Fibroblast of lung (primary cell): ENCODE results near the gene PPARG. TPM values are rescaled to one million over a fixed set of nuclear protein-coding genes. Genes with fewer than 3 reads are reported as not detected.

Experiments used
- DNase-seq, 2 donors: peaks; one replicate each; pipeline versions ENCODE4 v3.0.0 to v3.0.0-alpha.2; 2010; ENCODE audit warnings: low read depth in 2 of 2
- H2AFZ ChIP-seq: 2 replicates; pipeline ENCODE4 v1.5.1; 2012; ENCODE audit warnings: low read length, control low read depth, inconsistent platforms
- H3K27ac ChIP-seq: 2 replicates; pipeline ENCODE4 v1.5.1; 2011; ENCODE audit warnings: low read length, control low read depth; ENCODE audit not compliant: insufficient read depth
- H3K27me3 ChIP-seq: 2 replicates; pipeline ENCODE4 v1.5.1; 2011; ENCODE audit warnings: mild to moderate bottlenecking, low read length; ENCODE audit not compliant: control insufficient read depth, insufficient read depth
- H3K36me3 ChIP-seq: 2 replicates; pipeline ENCODE4 v1.5.1; 2011; ENCODE audit warnings: low read length; ENCODE audit not compliant: control insufficient read depth, insufficient read depth
- H3K4me1 ChIP-seq: 2 replicates; pipeline ENCODE4 v1.5.1; 2011; ENCODE audit warnings: low read length; ENCODE audit not compliant: control insufficient read depth, insufficient read depth; ENCODE audit errors: extremely low read depth
- H3K4me2 ChIP-seq: 2 replicates; pipeline ENCODE4 v1.5.1; 2011; ENCODE audit warnings: low read length, control low read depth; ENCODE audit not compliant: insufficient read depth; ENCODE audit errors: extremely low read depth
- H3K4me3 ChIP-seq, 4 experiments: fragments of 200-600 bp in 1 of 4; sonication (generic) in 1 of 4; replicated peaks in 1 of 4; 2 replicates each; pipeline ENCODE4 v1.5.1; 2011 to 2016; ENCODE audit warnings: low read length in 4 of 4, low read depth in 3 of 4, mild to moderate bottlenecking in 3 of 4, control low read depth in 2 of 4, inconsistent platforms in 1 of 4, mixed read lengths in 1 of 4; ENCODE audit not compliant: insufficient read depth in 1 of 4; ENCODE audit errors: control extremely low read depth in 1 of 4
- H3K79me2 ChIP-seq: 2 replicates; pipeline ENCODE4 v1.5.1; 2012; ENCODE audit warnings: mild to moderate bottlenecking, low read length, inconsistent platforms; ENCODE audit not compliant: control insufficient read depth, insufficient read depth
- H3K9ac ChIP-seq: 2 replicates; pipeline ENCODE4 v1.5.1; 2011; ENCODE audit warnings: mild to moderate bottlenecking, low read length, control low read depth; ENCODE audit not compliant: insufficient read depth
- H3K9me3 ChIP-seq: 2 replicates; pipeline ENCODE4 v1.5.1; 2012; ENCODE audit warnings: low read depth, low read length; ENCODE audit not compliant: control insufficient read depth, insufficient read depth
- H4K20me1 ChIP-seq: 2 replicates; pipeline ENCODE4 v1.5.1; 2011; ENCODE audit warnings: low read length; ENCODE audit not compliant: control insufficient read depth, insufficient read depth; ENCODE audit errors: extremely low read depth
- EZH2 ChIP-seq: IDR thresholded peaks from 2 replicates; pipeline ENCODE4 v1.5.1; 2012; ENCODE audit warnings: low read length, control low read depth, mild to moderate bottlenecking; ENCODE audit errors: missing control alignments
- polyA plus RNA-seq, 2 donors: library from polyadenylated mRNA; depleted of rRNA in 1 of 2; stranded (reverse) in 1 of 2; unstranded in 1 of 2; fragments of >200 nt; gene quantifications; 2 replicates each; pipeline ENCODE4 v1.2.1, GENCODE V29; 2011 to 2012; ENCODE audit warnings: missing spikeins in 1 of 2
- total RNA-seq: library from RNA; depleted of rRNA; stranded (reverse); fragments of >200 nt; gene quantifications from 2 replicates; pipeline ENCODE4 v1.2.1, GENCODE V29; 2014
- TF ChIP-seq, protein P1 (sequence below), 2 donors: IDR thresholded peaks in 1 of 2; conservative IDR thresholded peaks in 1 of 2; 1 replicate in 1 of 2; 2 replicates in 1 of 2; pipeline ENCODE4 v1.5.1; 2011 to 2012; ENCODE audit warnings: low read length in 2 of 2, control low read depth in 1 of 2, inconsistent platforms in 1 of 2, low read depth in 1 of 2, mild to moderate bottlenecking in 1 of 2

Gene PPARG
- total and polyA plus RNA-seq, 2 donors (not counting 1 experiment from before 2014, with no cell fraction given) = 32.8 to 42.8 TPM

DNA sequence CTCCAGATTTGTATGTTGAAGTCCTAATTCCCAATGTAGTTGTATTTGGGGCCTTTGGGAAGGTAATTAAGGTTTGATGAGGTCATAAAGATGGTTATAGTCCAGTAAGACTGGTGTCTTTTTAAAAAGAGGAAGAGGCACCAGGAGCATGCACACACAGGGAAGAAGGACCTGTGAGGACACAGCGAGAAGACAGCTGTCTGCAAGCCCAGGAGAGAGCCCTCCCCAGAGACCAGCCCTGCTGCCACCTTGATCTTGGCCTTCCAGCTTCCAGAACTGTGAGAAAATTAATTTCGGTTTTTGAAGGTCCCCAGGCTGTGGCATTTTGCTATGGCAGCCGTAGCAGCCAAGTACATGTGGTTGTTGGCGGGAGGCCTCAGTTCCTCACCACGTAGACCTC lies 162.6 kb downstream of the PPARG start:
- no peaks in the 10 kb centered on the region for H3K9me3 ChIP-seq
- no peaks in the 10 kb centered on the region for H3K36me3 ChIP-seq
- no peaks in the 10 kb centered on the region for H3K79me2 ChIP-seq
- H3K4me2 ChIP-seq = no peak overlapping the region
- no peaks in the 10 kb centered on the region for H4K20me1 ChIP-seq
- peaks cover 8% of the 10 kb centered on the region for H3K4me1 ChIP-seq
- DNase-seq = no peak
- no peak overlapping the region for H3K27ac ChIP-seq
- H3K4me3 ChIP-seq = no peak overlapping the region
- no peak overlapping the region for H2AFZ ChIP-seq
- TF ChIP-seq, protein P1, sequence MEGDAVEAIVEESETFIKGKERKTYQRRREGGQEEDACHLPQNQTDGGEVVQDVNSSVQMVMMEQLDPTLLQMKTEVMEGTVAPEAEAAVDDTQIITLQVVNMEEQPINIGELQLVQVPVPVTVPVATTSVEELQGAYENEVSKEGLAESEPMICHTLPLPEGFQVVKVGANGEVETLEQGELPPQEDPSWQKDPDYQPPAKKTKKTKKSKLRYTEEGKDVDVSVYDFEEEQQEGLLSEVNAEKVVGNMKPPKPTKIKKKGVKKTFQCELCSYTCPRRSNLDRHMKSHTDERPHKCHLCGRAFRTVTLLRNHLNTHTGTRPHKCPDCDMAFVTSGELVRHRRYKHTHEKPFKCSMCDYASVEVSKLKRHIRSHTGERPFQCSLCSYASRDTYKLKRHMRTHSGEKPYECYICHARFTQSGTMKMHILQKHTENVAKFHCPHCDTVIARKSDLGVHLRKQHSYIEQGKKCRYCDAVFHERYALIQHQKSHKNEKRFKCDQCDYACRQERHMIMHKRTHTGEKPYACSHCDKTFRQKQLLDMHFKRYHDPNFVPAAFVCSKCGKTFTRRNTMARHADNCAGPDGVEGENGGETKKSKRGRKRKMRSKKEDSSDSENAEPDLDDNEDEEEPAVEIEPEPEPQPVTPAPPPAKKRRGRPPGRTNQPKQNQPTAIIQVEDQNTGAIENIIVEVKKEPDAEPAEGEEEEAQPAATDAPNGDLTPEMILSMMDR (conservative IDR thresholded peaks at IDR 0.05 in 1 of 2, IDR thresholded peaks at IDR 0.05 in 1 of 2; ENCODE audit: low read depth in 1 of 2, low read length in 2 of 2) = no peak
- TF ChIP-seq EZH2 = no peak
- H3K9ac ChIP-seq = no peak overlapping the region
- no peaks in the 10 kb centered on the region for H3K27me3 ChIP-seq

DNA sequence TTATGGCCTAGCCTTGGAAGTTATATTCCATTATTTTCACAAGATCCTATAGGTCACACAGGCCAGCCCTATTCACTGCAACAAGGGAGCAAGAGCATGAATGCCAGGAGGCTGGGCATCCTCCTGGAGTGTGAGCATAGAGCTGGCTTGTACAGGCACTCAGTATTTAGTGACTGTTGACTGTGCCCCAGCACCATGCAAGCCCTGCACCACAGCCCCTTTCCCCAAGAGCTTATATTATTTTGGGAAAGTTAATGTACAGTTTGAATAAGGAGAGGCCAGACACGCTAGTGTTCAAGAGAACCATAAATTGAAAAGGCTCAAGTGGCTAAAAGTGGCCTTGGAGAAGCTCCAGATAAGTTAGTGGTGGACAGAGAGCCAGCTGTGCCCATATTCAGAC lies 163.1 kb downstream of the PPARG start:
- Histone ChIP-seq H3K4me1 (peaks cover 8% of the 10 kb centered on the region), H3K4me2 (no peak overlapping the region), H3K36me3 (no peaks in the 10 kb centered on the region), H3K9ac (no peak overlapping the region), H3K9me3 (no peaks in the 10 kb centered on the region), H3K27me3 (no peaks in the 10 kb centered on the region), H4K20me1 (no peaks in the 10 kb centered on the region), H3K79me2 (no peaks in the 10 kb centered on the region), H3K27ac (no peak overlapping the region), H2AFZ (no peak overlapping the region), H3K4me3 (no peak overlapping the region)
- TF ChIP-seq, protein P1 (conservative IDR thresholded peaks at IDR 0.05 in 1 of 2, IDR thresholded peaks at IDR 0.05 in 1 of 2; ENCODE audit: low read depth in 1 of 2, low read length in 2 of 2) = no peak
- no peak for DNase-seq

DNA sequence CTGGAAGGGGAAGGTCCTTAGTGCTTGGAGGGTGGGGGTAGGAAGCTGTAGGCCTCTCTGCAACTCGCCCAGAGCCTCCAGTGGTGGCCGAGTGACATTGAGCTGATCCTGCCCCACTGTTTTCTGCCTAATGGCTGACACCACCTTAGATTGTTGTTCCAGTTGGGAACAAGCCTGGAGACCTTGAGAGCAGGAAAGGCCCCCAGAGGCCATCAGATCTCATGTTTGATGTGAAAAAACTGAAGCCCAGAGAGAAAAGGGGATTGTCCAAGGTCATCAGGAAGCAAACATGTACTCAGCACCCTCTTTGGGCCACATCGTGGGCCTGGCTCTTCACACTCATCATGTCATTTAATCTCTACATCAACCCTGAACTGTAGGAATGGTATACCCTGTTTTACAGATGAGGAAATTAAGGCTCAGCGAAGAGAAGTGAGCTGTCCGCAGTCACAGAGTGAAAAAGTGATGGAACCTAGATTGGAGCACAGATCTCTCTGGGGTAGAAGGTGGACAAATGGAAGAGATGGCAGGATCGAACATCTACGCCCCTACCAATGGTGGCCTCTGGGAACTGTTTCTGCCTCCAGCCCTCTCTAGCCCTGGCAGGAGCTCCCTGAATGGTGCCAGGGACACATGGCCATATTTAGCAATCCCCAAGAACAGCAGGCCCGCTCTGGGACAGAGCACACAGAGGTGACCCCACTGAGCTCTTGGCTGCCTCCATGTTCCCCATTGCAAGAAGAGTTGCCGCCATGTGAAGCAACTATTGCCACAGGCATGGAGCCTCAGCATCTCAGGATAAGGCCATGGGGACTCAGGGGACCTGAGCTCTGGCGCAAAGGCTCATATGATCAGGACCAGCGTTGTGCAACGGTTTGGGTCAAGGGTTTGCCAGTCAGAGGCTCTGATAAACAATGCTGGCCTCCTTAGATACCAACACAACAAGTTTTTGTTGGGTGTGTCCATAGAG lies 163.8 kb downstream of the PPARG start:
- DNase-seq = no peak
- Histone ChIP-seq H2AFZ (no peak overlapping the region), H3K9me3 (no peaks in the 10 kb centered on the region), H3K36me3 (no peaks in the 10 kb centered on the region), H3K27me3 (no peaks in the 10 kb centered on the region), H3K4me1 (peaks cover 8% of the 10 kb centered on the region), H3K27ac (no peak overlapping the region), H3K9ac (no peak overlapping the region), H4K20me1 (no peaks in the 10 kb centered on the region), H3K4me2 (no peak overlapping the region), H3K79me2 (no peaks in the 10 kb centered on the region), H3K4me3 (no peak overlapping the region)
- TF ChIP-seq, protein P1 (conservative IDR thresholded peaks at IDR 0.05 in 1 of 2, IDR thresholded peaks at IDR 0.05 in 1 of 2; ENCODE audit: low read depth in 1 of 2, low read length in 2 of 2) = no peak
- no peak for TF ChIP-seq EZH2
